IPS-18a (cell line): ENCODE results near the gene ABCF3.
"Not testable (repeated sequence)": the region's sequence is repeated elsewhere in the genome, so short reads cannot be mapped to it uniquely, and the experiment has no call there.

ENCODE experiments used
- H3K27ac ChIP-seq: one replicate; pipeline ENCODE4 v1.5.1; 2013; ENCODE audit warnings: low read length
- H3K27me3 ChIP-seq: one replicate; pipeline ENCODE4 v1.6.1; 2013; ENCODE audit warnings: mild to moderate bottlenecking, low read length; ENCODE audit not compliant: control insufficient read depth, insufficient read depth
- H3K36me3 ChIP-seq: one replicate; pipeline ENCODE4 v1.6.1; 2013; ENCODE audit warnings: low read depth, low read length; ENCODE audit not compliant: control insufficient read depth
- H3K4me1 ChIP-seq: one replicate; pipeline ENCODE4 v1.6.1; 2013; ENCODE audit warnings: low read depth, low read length; ENCODE audit not compliant: control insufficient read depth
- H3K4me3 ChIP-seq: one replicate; pipeline ENCODE4 v1.5.1; 2013; ENCODE audit warnings: low read length
- H3K9ac ChIP-seq: one replicate; pipeline ENCODE4 v1.6.1; 2013; ENCODE audit warnings: mild to moderate bottlenecking, low read length, moderate library complexity
- H3K9me3 ChIP-seq: one replicate; pipeline ENCODE4 v1.6.1; 2013; ENCODE audit warnings: low read depth, low read length; ENCODE audit not compliant: control insufficient read depth

ABCF3 gene

GRCh38 chr3:184155644-184156521 is 30.1 kb upstream of the ABCF3 start:
- Histone ChIP-seq H3K4me3 (peak overlapping the region; percentile 95), H3K9me3 (no peaks in the 10 kb centered on the region), H3K9ac (peak overlapping the region; percentile 82)

GRCh38 chr3:184156522-184156955 is 29.5 kb upstream of the ABCF3 start:
- no peaks in the 10 kb centered on the region for H3K9me3 ChIP-seq
- peak overlapping the region; percentile 10 for H3K27ac ChIP-seq
- peaks cover 10% of the 10 kb centered on the region for H3K4me1 ChIP-seq
- H3K4me3 ChIP-seq, result peak overlapping the region; percentile 95
- no peaks in the 10 kb centered on the region for H3K36me3 ChIP-seq
- no peaks in the 10 kb centered on the region for H3K27me3 ChIP-seq
- H3K9ac ChIP-seq, result peak overlapping the region; percentile 82

More at GRCh38 chr3:184155644-184156521, 30.1 kb upstream of the ABCF3 start:
- H3K27ac ChIP-seq, result no peak overlapping the region
- H3K36me3 ChIP-seq, result no peaks in the 10 kb centered on the region
- peaks cover 10% of the 10 kb centered on the region for H3K4me1 ChIP-seq
- H3K27me3 ChIP-seq, result no peaks in the 10 kb centered on the region

- no peak overlapping the region for H3K27ac ChIP-seq
- no peaks in the 10 kb centered on the region for H3K9me3 ChIP-seq
- peak overlapping the region; percentile 95 for H3K4me3 ChIP-seq
- H3K9ac ChIP-seq, result peak overlapping the region; percentile 82
- H3K27me3 ChIP-seq, result no peaks in the 10 kb centered on the region
- no peaks in the 10 kb centered on the region for H3K36me3 ChIP-seq
- peaks cover 10% of the 10 kb centered on the region for H3K4me1 ChIP-seq
Observed at GRCh38 chr3:184157206-184157605, 28.8 kb upstream of the ABCF3 start.

GRCh38 chr3:184158404-184158803 is 27.6 kb upstream of the ABCF3 start:
- Histone ChIP-seq H3K4me3 (no peak overlapping the region), H3K4me1 (peaks cover 10% of the 10 kb centered on the region), H3K27me3 (no peaks in the 10 kb centered on the region), H3K36me3 (peaks cover 3% of the 10 kb centered on the region), H3K9ac (no peak overlapping the region), H3K27ac (no peak overlapping the region), H3K9me3 (no peaks in the 10 kb centered on the region)

- Histone ChIP-seq H3K27ac (no peak overlapping the region), H3K4me1 (peaks cover 10% of the 10 kb centered on the region), H3K36me3 (peaks cover 21% of the 10 kb centered on the region), H3K9me3 (no peaks in the 10 kb centered on the region), H3K4me3 (no peak overlapping the region), H3K27me3 (no peaks in the 10 kb centered on the region), H3K9ac (no peak overlapping the region)
Observed at GRCh38 chr3:184160456-184160855, 25.5 kb upstream of the ABCF3 start.

GRCh38 chr3:184162571-184163070 is 23.4 kb upstream of the ABCF3 start:
- H3K27me3 ChIP-seq, H3K4me3 ChIP-seq, H3K27ac ChIP-seq, H3K9ac ChIP-seq, H3K9me3 ChIP-seq, H3K4me1 ChIP-seq: not testable (repeated sequence)
- H3K36me3 ChIP-seq, result peaks cover 42% of the 10 kb centered on the region

GRCh38 chr3:184164648-184165330 is 21.2 kb upstream of the ABCF3 start:
- no peak overlapping the region for H3K27ac ChIP-seq
- no peaks in the 10 kb centered on the region for H3K9me3 ChIP-seq
- H3K36me3 ChIP-seq, result peaks cover 49% of the 10 kb centered on the region
- H3K4me1 ChIP-seq, result no peaks in the 10 kb centered on the region
- H3K27me3 ChIP-seq, result no peaks in the 10 kb centered on the region
- H3K9ac ChIP-seq, result no peak overlapping the region
- H3K4me3 ChIP-seq, result no peak overlapping the region

GRCh38 chr3:184165543-184165942 is 20.5 kb upstream of the ABCF3 start:
- H3K36me3 ChIP-seq, result peaks cover 49% of the 10 kb centered on the region
- no peaks in the 10 kb centered on the region for H3K4me1 ChIP-seq
- no peaks in the 10 kb centered on the region for H3K27me3 ChIP-seq
- no peak overlapping the region for H3K27ac ChIP-seq
- H3K9ac ChIP-seq, result no peak overlapping the region
- no peaks in the 10 kb centered on the region for H3K9me3 ChIP-seq
- H3K4me3 ChIP-seq, result no peak overlapping the region

GRCh38 chr3:184166671-184167070 is 19.3 kb upstream of the ABCF3 start:
- Histone ChIP-seq H3K27me3 (no peaks in the 10 kb centered on the region), H3K9ac (no peak overlapping the region), H3K9me3 (no peaks in the 10 kb centered on the region), H3K27ac (no peak overlapping the region), H3K4me3 (no peak overlapping the region), H3K36me3 (peaks cover 55% of the 10 kb centered on the region), H3K4me1 (no peaks in the 10 kb centered on the region)

GRCh38 chr3:184167786-184168185 is 18.2 kb upstream of the ABCF3 start:
- Histone ChIP-seq H3K9me3 (no peaks in the 10 kb centered on the region), H3K9ac (no peak overlapping the region), H3K27ac (no peak overlapping the region), H3K36me3 (peaks cover 59% of the 10 kb centered on the region), H3K27me3 (no peaks in the 10 kb centered on the region), H3K4me1 (no peaks in the 10 kb centered on the region), H3K4me3 (no peak overlapping the region)

GRCh38 chr3:184168363-184169120 is 17.5 kb upstream of the ABCF3 start:
- H3K4me1 ChIP-seq, result no peaks in the 10 kb centered on the region
- H3K4me3 ChIP-seq, result no peak overlapping the region
- no peaks in the 10 kb centered on the region for H3K9me3 ChIP-seq
- no peak overlapping the region for H3K27ac ChIP-seq
- no peak overlapping the region for H3K9ac ChIP-seq
- H3K36me3 ChIP-seq, result peaks cover 54% of the 10 kb centered on the region
- no peaks in the 10 kb centered on the region for H3K27me3 ChIP-seq
